Stimulated activated CD4-positive, alpha-beta T cell treated with anti-CD3 and anti-CD28 coated beads, Interleukin-2, amount 100 ng/mL, for 4 hours (primary cell): Measurements from ENCODE around the gene MED1.
A peak's percentile ranks its signal among the peaks of the same experiment; 100 is the strongest.
"Not testable (repeated sequence)": the region's sequence is repeated elsewhere in the genome, so short reads cannot be mapped to it uniquely, and the experiment has no call there.

Experiments used
- DNase-seq: peaks from one replicate; pipeline ENCODE4 v3.0.0-alpha.2; 2020; ENCODE audit warnings: low read depth

The MED1 gene

GRCh38 chr17:39439868-39440267, 11.2 kb downstream of the MED1 start:
- not testable (repeated sequence) for DNase-seq

- DNase-seq = no peak
These were observed 21.5 kb downstream of the MED1 start for GRCh38 chr17:39429600-39429999.

DNA sequence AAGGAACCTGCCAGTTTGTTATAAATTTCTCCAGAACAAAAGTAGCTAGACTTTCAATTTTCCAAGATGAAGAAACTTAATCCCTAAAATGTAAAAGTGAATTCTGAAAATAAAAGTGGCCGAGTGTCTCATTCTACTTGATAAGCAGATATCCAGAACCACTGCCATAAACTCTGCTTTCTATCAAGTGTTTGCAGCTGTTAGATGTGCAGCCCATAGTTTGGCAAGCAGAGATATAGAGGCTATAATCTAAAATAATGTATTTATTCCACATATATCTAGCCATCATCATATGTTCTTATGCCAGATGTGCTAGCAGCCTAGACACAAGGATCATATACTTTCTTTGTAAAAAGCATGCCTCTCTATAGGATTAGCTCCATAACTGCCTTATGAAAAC, 34.9 kb downstream of the MED1 start:
- DNase-seq = no peak

- DNase-seq = no peak
These were observed 40.8 kb downstream of the MED1 start for GRCh38 chr17:39410279-39410678.

DNA sequence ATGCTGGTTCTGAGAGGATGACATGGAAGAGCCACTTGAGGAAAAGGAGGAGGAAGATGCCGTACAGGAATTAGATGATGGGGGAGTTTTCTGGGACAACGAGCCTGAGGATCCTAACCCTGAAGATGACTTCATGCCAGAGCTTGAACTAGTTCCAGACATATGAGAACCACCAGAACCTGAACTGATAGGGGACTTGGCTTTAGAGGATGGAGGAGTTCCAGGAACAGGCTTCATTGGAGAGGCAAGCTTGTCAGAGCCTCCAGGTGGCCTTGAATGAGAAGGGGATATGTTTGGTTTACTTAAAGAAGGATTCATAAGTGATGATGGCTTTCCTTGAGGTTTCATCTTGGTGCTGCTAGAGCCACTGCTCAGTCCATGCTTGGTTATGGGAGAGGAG, 42.7 kb downstream of the MED1 start:
- no peak for DNase-seq

- no peak for DNase-seq
These were observed 44.1 kb downstream of the MED1 start for GRCh38 chr17:39406951-39407350.

DNA sequence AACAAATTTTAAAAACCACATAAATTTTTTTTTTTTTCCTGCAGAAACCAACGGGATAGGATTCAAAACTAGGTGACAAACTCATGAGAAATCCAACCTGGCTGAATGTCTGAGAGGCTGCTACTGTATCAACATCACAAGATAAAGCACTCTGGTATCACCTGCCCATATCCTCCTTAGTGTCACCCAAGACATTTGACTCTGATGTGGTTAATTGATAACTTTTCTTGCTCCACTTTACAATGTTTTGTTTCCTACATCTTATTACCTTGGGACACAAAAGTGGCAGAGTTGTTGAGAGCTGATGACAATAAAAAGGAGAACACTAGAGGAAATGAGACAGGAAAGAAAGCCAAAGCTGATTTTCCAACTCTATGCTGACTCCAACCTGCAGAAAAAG, 45.6 kb downstream of the MED1 start:
- no peak for DNase-seq

DNA sequence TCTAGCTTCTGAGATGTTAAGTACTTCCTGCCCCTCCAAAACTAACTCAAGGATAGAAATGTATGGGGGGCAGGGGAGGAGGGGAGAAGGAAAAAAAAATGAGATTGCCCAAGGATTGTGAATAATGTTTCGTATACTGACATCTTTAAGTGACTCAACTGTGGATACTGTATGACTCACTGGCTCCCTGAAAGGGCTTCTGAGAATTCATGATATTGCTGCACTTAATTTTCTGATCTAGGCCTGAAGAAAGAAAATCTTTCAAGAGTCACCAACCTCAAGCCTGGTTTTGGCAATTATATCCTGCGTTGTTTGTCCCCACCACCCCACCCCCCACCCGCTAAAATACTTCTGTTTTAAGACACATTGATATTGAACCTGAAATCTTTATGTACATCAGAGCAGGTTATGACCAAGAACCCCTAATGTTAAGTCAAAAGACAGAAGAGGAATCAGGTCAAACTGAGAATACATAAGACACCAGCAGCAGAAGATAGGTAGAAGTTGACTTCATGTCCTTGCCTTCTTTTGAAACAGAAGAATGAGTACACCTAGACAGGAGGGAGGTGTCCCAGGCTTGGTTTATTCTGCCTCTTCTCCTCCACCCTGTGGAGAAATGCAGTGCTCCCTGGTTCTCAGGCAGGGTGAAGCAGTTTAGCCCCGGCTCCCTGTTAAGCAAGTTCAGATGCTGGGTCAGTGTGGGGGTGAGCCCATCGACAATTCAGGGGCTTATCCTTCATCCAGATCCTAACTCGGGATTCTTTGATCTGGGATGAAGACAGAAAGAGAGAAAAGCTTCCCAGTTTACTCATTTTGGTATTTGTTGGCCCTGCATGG, 46.3 kb downstream of the MED1 start:
- peak; percentile 8 for DNase-seq

DNA sequence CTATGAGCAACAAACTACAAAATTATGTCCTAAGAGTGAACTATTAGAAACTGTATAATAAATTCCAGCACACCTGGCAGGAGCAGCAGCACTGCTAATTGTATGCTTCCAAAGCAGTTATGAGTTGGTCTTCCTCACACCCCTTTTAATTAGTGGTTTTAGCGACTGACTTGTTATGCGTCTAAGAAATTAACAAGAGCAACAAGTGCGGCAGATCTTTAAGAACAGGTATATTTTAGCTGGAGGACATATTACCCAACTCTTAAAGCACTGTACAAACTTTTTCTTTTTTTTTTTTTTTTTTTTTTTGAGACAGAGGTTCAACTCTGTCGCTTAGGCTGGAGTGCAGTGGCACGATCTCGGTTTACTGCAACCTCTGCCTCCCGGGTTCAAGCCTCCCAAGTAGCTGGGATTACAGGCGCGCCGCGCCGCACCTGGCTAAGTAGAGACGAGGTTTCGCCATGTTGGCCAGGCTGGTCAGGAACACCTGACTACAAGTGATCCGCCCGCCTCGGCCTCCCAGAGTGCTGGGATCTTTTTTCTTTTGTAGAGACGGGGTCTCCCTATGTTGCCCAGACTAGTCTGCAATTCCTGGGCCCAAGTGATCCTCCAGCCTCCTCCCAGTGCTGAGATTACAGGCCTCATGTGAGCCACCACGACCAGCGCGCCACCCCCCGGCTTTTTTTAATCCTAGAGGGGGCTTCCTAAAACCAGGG, 48.0 kb downstream of the MED1 start:
- no peak for DNase-seq

DNA sequence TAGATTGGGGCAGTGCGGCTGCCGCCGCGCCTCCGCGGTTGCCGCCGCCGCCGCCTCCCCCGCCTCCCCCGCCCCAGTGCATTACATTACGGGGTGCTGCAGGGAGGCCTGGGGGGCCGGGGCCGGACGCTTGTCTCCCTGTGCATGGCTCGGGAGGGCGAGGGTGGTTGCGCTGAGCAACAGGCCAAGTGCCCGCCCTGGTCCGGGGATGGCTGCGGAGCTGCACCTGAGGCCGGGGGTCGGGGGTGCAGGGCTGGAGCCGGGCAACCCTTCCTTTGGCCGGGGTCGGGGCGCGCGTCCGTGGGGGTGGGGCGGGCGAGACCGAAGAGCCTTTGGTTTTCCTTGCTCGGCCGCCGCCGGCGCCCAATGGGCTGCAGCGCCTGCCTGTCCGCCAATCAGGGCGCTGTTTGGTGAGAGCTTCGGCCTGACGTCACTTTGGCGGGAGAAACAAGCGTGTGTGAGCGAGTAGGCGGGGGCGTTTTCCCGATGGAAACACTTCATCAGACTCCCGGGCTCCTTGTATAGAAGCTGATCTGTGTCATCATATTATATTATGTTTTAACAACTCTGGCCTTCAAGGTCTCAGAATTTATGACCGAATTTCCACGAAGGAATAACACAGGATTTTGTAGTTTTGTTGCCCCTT, 48.7 kb downstream of the MED1 start:
- peak; percentile 77 for DNase-seq

GRCh38 chr17:39401412-39402243, 49.4 kb downstream of the MED1 start, which contains the start of gene FBXL20:
FBXL20 (minus strand) TSS chr17:39401626; CDS start chr17:39401402, 224 bp downstream.
- DNase-seq = peak; percentile 87

DNA sequence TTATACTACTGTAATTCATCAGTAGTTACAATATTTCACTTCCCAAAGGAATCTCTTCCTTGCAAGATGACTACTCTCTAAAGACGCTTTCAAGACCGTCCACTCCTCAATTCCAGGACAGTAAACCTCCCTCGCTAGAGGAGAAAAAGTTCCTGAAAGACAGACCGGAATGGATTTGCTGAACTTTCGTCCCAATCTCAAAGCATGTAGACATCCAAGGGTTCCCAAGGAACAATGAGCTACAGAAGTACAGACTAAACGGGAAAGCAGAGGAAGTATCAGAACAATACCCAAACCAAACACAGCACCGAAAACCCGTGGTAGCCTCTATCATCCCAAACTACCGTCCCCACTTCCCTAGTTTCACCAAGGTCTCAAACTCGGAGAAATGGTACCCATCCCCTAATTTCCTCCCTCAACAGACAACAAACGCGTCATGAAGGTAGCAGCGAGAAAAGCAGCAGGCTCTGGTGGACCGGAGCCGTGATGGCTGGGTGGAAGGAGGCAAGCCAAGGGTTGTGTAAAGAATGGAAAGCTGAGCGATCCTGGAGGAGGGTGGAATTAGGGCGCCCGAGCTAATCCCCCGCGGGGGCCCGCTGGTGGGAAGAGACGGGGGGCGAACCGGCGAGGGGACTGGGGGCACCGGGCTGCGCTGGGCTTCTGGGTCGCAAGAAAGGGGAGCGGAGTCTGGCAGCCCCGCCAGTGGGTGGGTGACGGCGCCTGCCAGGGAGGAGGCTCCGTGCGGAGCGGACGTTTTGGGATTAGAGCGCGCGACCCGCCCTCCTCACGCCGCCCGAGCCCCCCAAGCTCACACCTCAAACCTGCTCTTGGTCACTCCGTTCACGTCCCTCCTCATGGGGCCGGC, 50.3 kb downstream of the MED1 start:
- DNase-seq = no peak

DNA sequence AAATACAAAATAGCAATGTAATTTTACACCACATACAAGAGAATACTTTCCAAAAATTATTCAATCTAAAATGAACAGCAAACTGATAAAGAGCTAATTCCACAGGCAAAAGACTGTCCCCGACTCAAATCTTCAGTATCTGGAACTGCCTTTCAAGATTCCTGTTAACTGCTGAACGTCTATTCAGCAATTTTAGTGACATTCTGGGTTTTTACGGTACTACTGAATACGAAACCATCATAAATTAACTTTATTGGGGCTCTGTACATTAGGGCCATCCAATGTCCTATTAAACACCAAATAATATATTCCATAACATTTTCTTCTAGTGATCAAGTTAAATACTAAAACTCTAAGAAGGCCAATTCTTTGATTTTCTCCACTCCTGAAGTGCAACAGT, 51.3 kb downstream of the MED1 start:
- no peak for DNase-seq

DNA sequence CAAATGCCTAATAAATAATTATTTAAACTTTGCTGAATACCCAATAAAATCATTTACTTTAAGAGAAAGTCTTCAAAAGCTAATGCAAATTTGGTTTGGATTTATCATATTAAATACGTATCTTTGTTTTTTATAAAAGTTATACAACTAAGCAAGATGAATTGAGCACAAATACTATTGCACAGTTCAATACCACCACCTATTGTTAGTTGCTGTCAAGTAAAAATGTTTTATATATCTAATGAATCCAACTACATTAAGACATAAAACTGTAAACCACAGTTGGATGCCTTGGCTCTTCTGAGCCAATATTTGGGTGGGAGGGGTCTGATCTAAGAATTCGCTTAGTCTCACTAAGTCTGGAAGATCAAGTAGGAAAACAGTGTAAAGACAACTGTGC, 57.3 kb downstream of the MED1 start:
- DNase-seq = no peak

DNA sequence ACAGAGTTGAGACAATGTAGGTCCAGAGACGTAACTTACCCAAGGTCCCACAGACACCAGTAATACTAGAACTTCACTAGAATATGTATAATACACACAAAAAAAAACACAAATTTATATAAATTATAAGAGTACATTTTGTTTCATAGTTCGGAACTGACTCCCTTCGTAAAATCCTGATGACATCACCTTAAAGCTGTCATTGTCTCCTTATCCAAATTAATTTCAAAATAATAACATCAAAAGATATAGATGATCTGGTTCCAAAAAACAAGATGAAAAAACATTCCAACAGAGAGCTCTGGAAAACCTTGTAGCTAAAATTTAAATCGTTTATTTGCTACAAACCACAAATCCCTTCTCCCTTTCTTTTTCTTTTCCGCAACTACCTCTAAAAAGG, 59.6 kb downstream of the MED1 start:
- DNase-seq = no peak

- DNase-seq = no peak
These were observed 66.0 kb downstream of the MED1 start for GRCh38 chr17:39385040-39385439.

- DNase-seq = no peak
These were observed 70.9 kb downstream of the MED1 start for GRCh38 chr17:39380144-39380543.

- DNase-seq = no peak
These were observed 74.6 kb downstream of the MED1 start for GRCh38 chr17:39376434-39376833.

- DNase-seq = not testable (repeated sequence)
These were observed 83.3 kb downstream of the MED1 start for GRCh38 chr17:39367805-39368204.

DNA sequence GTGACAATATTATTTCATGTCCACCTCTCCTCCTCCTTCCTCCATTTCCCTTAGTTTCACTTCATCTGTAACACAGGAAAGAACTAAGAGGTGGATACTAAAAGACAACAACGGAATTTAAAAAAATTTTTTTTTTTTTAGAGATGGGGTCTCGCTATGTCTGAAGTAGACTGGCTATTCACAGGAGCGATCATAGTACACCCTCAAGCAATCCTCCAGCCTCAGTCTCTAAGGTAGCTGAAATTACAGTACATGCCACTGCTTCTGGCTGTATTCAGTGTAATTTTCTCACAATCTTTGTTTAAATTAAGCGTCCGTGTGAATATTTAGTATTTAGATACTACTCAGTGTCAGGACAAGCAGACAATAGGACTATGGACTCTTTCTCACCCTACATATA, 85.2 kb downstream of the MED1 start:
- no peak for DNase-seq

- DNase-seq = no peak
These were observed 85.8 kb downstream of the MED1 start for GRCh38 chr17:39365242-39365641.
